ENCODE data around the gene DISC1. TPM values are rescaled to one million over a fixed set of nuclear protein-coding genes. Genes with fewer than 3 reads are reported as not detected.

Gene DISC1
- polyA plus RNA-seq, 1 experiment, result 5.4 TPM

- Histone ChIP-seq H3K27me3 (ENCODE audit: control insufficient read depth, insufficient read depth, low read length) (no peaks in the 10 kb centered on the region), H3K9me3 (ENCODE audit: control insufficient read depth, insufficient read depth, low read length) (no peaks in the 10 kb centered on the region; the same call in 1 of the 2 replicates), H3K4me3 (ENCODE audit: low read depth, low read length) (no peak overlapping the region), H3K27ac (ENCODE audit: low read depth, low read length) (no peak overlapping the region)
- POLR2A ChIA-PET, result no interaction called here
- TF ChIP-seq CTCF (IDR thresholded peaks at IDR 0.05; ENCODE audit: low read depth, low read length), result no peak
- CTCF ChIA-PET, result interaction anchor here (1.3 kb wide), 1 partner anchor 43 kb away, joined by 3 read pairs; no protein-coding TSS in a partner anchor
- no peak for DNase-seq (ENCODE audit: low read depth, low spot score)
These were observed 173.5 kb downstream of the DISC1 start for GRCh38 chr1:231800108-231800507.

- ChIA-PET POLR2A (no interaction called here), CTCF (interaction anchor here (0.5 to 1.3 kb wide), 2 partner anchors 44 kb away, joined by 3 read pairs; no protein-coding TSS in a partner anchor)
- H3K9me3 ChIP-seq (ENCODE audit: control insufficient read depth, insufficient read depth, low read length), result no peaks in the 10 kb centered on the region; the same call in 1 of the 2 replicates
- TF ChIP-seq CTCF (IDR thresholded peaks at IDR 0.05; ENCODE audit: low read depth, low read length), result no peak
- H3K4me3 ChIP-seq (ENCODE audit: low read depth, low read length), result no peak overlapping the region
- H3K27ac ChIP-seq (ENCODE audit: low read depth, low read length), result no peak overlapping the region
- H3K27me3 ChIP-seq (ENCODE audit: control insufficient read depth, insufficient read depth, low read length), result no peaks in the 10 kb centered on the region
- DNase-seq (ENCODE audit: low read depth, low spot score), result no peak
These were observed 174.5 kb downstream of the DISC1 start for GRCh38 chr1:231801042-231801585.

- POLR2A ChIA-PET, result no interaction called here
- DNase-seq (ENCODE audit: low read depth, low spot score), result no peak
- Histone ChIP-seq H3K27ac (ENCODE audit: low read depth, low read length) (no peak overlapping the region), H3K27me3 (ENCODE audit: control insufficient read depth, insufficient read depth, low read length) (no peaks in the 10 kb centered on the region), H3K9me3 (ENCODE audit: control insufficient read depth, insufficient read depth, low read length) (no peaks in the 10 kb centered on the region; the same call in 1 of the 2 replicates), H3K4me3 (ENCODE audit: low read depth, low read length) (no peak overlapping the region)
- CTCF ChIA-PET, result no interaction called here
- TF ChIP-seq CTCF (IDR thresholded peaks at IDR 0.05; ENCODE audit: low read depth, low read length), result no peak
These were observed 176.8 kb downstream of the DISC1 start for GRCh38 chr1:231803353-231803752.

GRCh38 chr1:231806623-231807495, 180.3 kb downstream of the DISC1 start:
- peak; percentile 36 for TF ChIP-seq CTCF (IDR thresholded peaks at IDR 0.05; ENCODE audit: low read depth, low read length)
- POLR2A ChIA-PET, result no interaction called here
- CTCF ChIA-PET, result interaction anchor here (2.8 kb wide), 1 partner anchor 50 kb away, joined by 16 read pairs; no protein-coding TSS in a partner anchor
- no peak overlapping the region for H3K4me3 ChIP-seq (ENCODE audit: low read depth, low read length)
- H3K9me3 ChIP-seq (ENCODE audit: control insufficient read depth, insufficient read depth, low read length), result no peaks in the 10 kb centered on the region; the same call in 1 of the 2 replicates
- no peak overlapping the region for H3K27ac ChIP-seq (ENCODE audit: low read depth, low read length)
- no peak for DNase-seq (ENCODE audit: low read depth, low spot score)
- no peaks in the 10 kb centered on the region for H3K27me3 ChIP-seq (ENCODE audit: control insufficient read depth, insufficient read depth, low read length)

- ChIA-PET POLR2A (no interaction called here), CTCF (interaction anchor here (2.8 kb wide), 1 partner anchor 51 kb away, joined by 16 read pairs; no protein-coding TSS in a partner anchor)
- Histone ChIP-seq H3K9me3 (ENCODE audit: control insufficient read depth, insufficient read depth, low read length) (no peaks in the 10 kb centered on the region; the same call in 1 of the 2 replicates), H3K27me3 (ENCODE audit: control insufficient read depth, insufficient read depth, low read length) (no peaks in the 10 kb centered on the region), H3K27ac (ENCODE audit: low read depth, low read length) (no peak overlapping the region), H3K4me3 (ENCODE audit: low read depth, low read length) (no peak overlapping the region)
- no peak for TF ChIP-seq CTCF (IDR thresholded peaks at IDR 0.05; ENCODE audit: low read depth, low read length)
- DNase-seq (ENCODE audit: low read depth, low spot score), result no peak
These were observed 181.0 kb downstream of the DISC1 start for GRCh38 chr1:231807541-231807940.
